AG04449 (cell line): ENCODE data around the gene EOMES.

Experiments used
- CTCF ChIA-PET: fragments of 350-600 bp; formaldehyde crosslinking; extraction: SDS; loops from one replicate; lab custom pipeline; 2021; ENCODE audit warnings: antibody characterized with exemption; lab: Yijun Ruan, JAX
- POLR2A ChIA-PET: fragments of 400-600, 350-600 bp; formaldehyde crosslinking; extraction: SDS; loops from one replicate; lab custom pipeline; 2020; ENCODE audit warnings: antibody characterized with exemption, inconsistent platforms; lab: Yijun Ruan, JAX
- DNase-seq: peaks from one replicate; pipeline ENCODE4 v3.0.0-alpha.2; 2010; ENCODE audit warnings: low read depth, low spot score
- H3K4me3 ChIP-seq: 2 replicates; pipeline ENCODE4 v1.5.1; 2011; ENCODE audit warnings: low read depth, mild to moderate bottlenecking, control low read depth, low read length
- CTCF ChIP-seq: IDR thresholded peaks from one replicate; pipeline ENCODE4 v1.5.1; 2011; ENCODE audit warnings: mild to moderate bottlenecking, moderate library complexity, low read length, control low read depth, inconsistent platforms; ENCODE audit not compliant: insufficient read depth; ENCODE audit errors: missing control alignments

EOMES gene

GRCh38 chr3:27716309-27716708, 5.8 kb downstream of the EOMES start:
- H3K4me3 ChIP-seq: no peak overlapping the region
- DNase-seq: no peak
- ChIA-PET POLR2A (no interaction called here), CTCF (interaction anchor here (1.3 to 1.8 kb wide), 4 partner anchors 8 to 620 kb away, joined by 4 to 6 read pairs (median 5); no protein-coding TSS in a partner anchor)
- no peak for TF ChIP-seq CTCF

GRCh38 chr3:27715863-27716262, 6.3 kb downstream of the EOMES start:
- DNase-seq: no peak
- no peak for TF ChIP-seq CTCF
- H3K4me3 ChIP-seq: no peak overlapping the region
- CTCF ChIA-PET: interaction anchor here (1.3 to 1.6 kb wide), 3 partner anchors 9 to 620 kb away, joined by 4 to 6 read pairs (median 5); no protein-coding TSS in a partner anchor
- POLR2A ChIA-PET: no interaction called here

GRCh38 chr3:27715454-27715806, 6.7 kb downstream of the EOMES start:
- ChIA-PET POLR2A (no interaction called here), CTCF (interaction anchor here (1.3 kb wide), 1 partner anchor 9 kb away, joined by 5 read pairs; no protein-coding TSS in a partner anchor)
- no peak for DNase-seq
- no peak overlapping the region; the same call in 1 of the 2 replicates for H3K4me3 ChIP-seq
- TF ChIP-seq CTCF: no peak

- no peak for DNase-seq
- H3K4me3 ChIP-seq: peak overlapping the region; percentile 29
- POLR2A ChIA-PET: no interaction called here
- CTCF ChIA-PET: no interaction called here
- TF ChIP-seq CTCF: no peak
These were observed 7.2 kb downstream of the EOMES start for GRCh38 chr3:27714692-27715453.

- CTCF ChIA-PET: interaction anchor here (2.5 to 3.5 kb wide), 5 partner anchors 19 to 612 kb away, joined by 11 to 91 read pairs (median 14); no protein-coding TSS in a partner anchor
- no peak for TF ChIP-seq CTCF
- POLR2A ChIA-PET: no interaction called here
- DNase-seq: no peak
- H3K4me3 ChIP-seq: peak overlapping the region; percentile 58
These were observed 8.0 kb downstream of the EOMES start for GRCh38 chr3:27714146-27714526.

- peak overlapping the region; percentile 58 for H3K4me3 ChIP-seq
- POLR2A ChIA-PET: no interaction called here
- TF ChIP-seq CTCF: no peak
- no peak for DNase-seq
- CTCF ChIA-PET: interaction anchor here (2.0 to 3.5 kb wide), 12 partner anchors 11 to 625 kb away, joined by 7 to 91 read pairs (median 19); no protein-coding TSS in a partner anchor
These were observed 8.5 kb downstream of the EOMES start for GRCh38 chr3:27713435-27714145.
